ENCODE results near the gene TMEM200A. TPM values are rescaled to one million over a fixed set of nuclear protein-coding genes. Genes with fewer than 3 reads are reported as not detected.
"Not testable (repeated sequence)": the region's sequence is repeated elsewhere in the genome, so short reads cannot be mapped to it uniquely, and the experiment has no call there.

The TMEM200A gene
- total RNA-seq, result 17.7 TPM

- peak; percentile 85 for DNase-seq
Measured at GRCh38 chr6:130365166-130366106, at the start of gene TMEM200A. Gene TMEM200A, plus strand, starts transcription at chr6:130366017. Its CDS starts 74,406 bp downstream, at chr6:130440423.

- no peak for DNase-seq
Measured at GRCh38 chr6:130320908-130321307, 44.9 kb upstream of the TMEM200A start.

GRCh38 chr6:130322673-130323268 is 43.0 kb upstream of the TMEM200A start:
- peak; percentile 83 for DNase-seq

GRCh38 chr6:130324657-130325056 is 41.2 kb upstream of the TMEM200A start:
- no peak for DNase-seq

- DNase-seq, result no peak
Measured at GRCh38 chr6:130326496-130326895, 39.3 kb upstream of the TMEM200A start.

- no peak for DNase-seq
Measured at GRCh38 chr6:130337534-130337933, 28.3 kb upstream of the TMEM200A start.

GRCh38 chr6:130346324-130346723 is 19.5 kb upstream of the TMEM200A start:
- not testable (repeated sequence) for DNase-seq

- no peak for DNase-seq
Measured at GRCh38 chr6:130354322-130354721, 11.5 kb upstream of the TMEM200A start.

GRCh38 chr6:130355572-130355971 is 10.2 kb upstream of the TMEM200A start:
- no peak for DNase-seq

- DNase-seq, result no peak
Measured at GRCh38 chr6:130357436-130357835, 8.4 kb upstream of the TMEM200A start.

- DNase-seq, result no peak
Measured at GRCh38 chr6:130359736-130360135, 6.1 kb upstream of the TMEM200A start.

GRCh38 chr6:130362128-130362527 is 3.7 kb upstream of the TMEM200A start:
- DNase-seq, result peak; percentile 49

GRCh38 chr6:130364224-130364780 is 1.5 kb upstream of the TMEM200A start:
- DNase-seq, result no peak

GRCh38 chr6:130366107-130367005 is 539 bp downstream of the TMEM200A start:
- DNase-seq, result peak; percentile 53

GRCh38 chr6:130367767-130368166 is 1.9 kb downstream of the TMEM200A start:
- DNase-seq, result no peak

GRCh38 chr6:130368576-130368975 is 2.8 kb downstream of the TMEM200A start:
- no peak for DNase-seq

GRCh38 chr6:130369831-130370230 is 4.0 kb downstream of the TMEM200A start:
- DNase-seq, result no peak

GRCh38 chr6:130371921-130372420 is 6.2 kb downstream of the TMEM200A start:
- no peak for DNase-seq

- no peak for DNase-seq
Measured at GRCh38 chr6:130372786-130373185, 7.0 kb downstream of the TMEM200A start.

GRCh38 chr6:130373992-130374391 is 8.2 kb downstream of the TMEM200A start:
- no peak for DNase-seq

GRCh38 chr6:130376936-130377335 is 11.1 kb downstream of the TMEM200A start:
- no peak for DNase-seq

GRCh38 chr6:130377371-130377770 is 11.6 kb downstream of the TMEM200A start:
- no peak for DNase-seq
